ENCODE results near the gene KCP. TPM values are rescaled to one million over a fixed set of nuclear protein-coding genes. Genes with fewer than 3 reads are reported as not detected.

Gene KCP
- total RNA-seq, 1 donor from 2014 or later, result 0.19 TPM

GRCh38 chr7:128888756-128889095, 21.8 kb downstream of the KCP start:
- DNase-seq (ENCODE audit: low read depth), result no peak

GRCh38 chr7:128888039-128888755, 22.3 kb downstream of the KCP start:
- no peak for DNase-seq (ENCODE audit: low read depth)

GRCh38 chr7:128887169-128888038, 23.1 kb downstream of the KCP start:
- DNase-seq (ENCODE audit: low read depth), result no peak

GRCh38 chr7:128886391-128887168, 23.9 kb downstream of the KCP start:
- DNase-seq (ENCODE audit: low read depth), result no peak

GRCh38 chr7:128885370-128886187, 24.9 kb downstream of the KCP start:
- no peak for DNase-seq (ENCODE audit: low read depth)

GRCh38 chr7:128884561-128885369, 25.7 kb downstream of the KCP start:
- DNase-seq (ENCODE audit: low read depth), result no peak

GRCh38 chr7:128883622-128884448, 26.7 kb downstream of the KCP start:
- DNase-seq (ENCODE audit: low read depth), result peak; percentile 83

GRCh38 chr7:128882134-128882533, 28.4 kb downstream of the KCP start:
- no peak for DNase-seq (ENCODE audit: low read depth)

- DNase-seq (ENCODE audit: low read depth), result no peak
Measured at GRCh38 chr7:128881458-128882125, 28.9 kb downstream of the KCP start.

- no peak for DNase-seq (ENCODE audit: low read depth)
Measured at GRCh38 chr7:128880791-128881457, 29.6 kb downstream of the KCP start.

- peak; percentile 81 for DNase-seq (ENCODE audit: low read depth)
Measured at GRCh38 chr7:128879939-128880746, 30.4 kb downstream of the KCP start.

- no peak for DNase-seq (ENCODE audit: low read depth)
Measured at GRCh38 chr7:128879461-128879938, 31.0 kb downstream of the KCP start.

- DNase-seq (ENCODE audit: low read depth), result no peak
Measured at GRCh38 chr7:128878226-128879105, 32.0 kb downstream of the KCP start.

GRCh38 chr7:128877756-128878120, 32.8 kb downstream of the KCP start:
- DNase-seq (ENCODE audit: low read depth), result no peak

GRCh38 chr7:128876978-128877755, 33.3 kb downstream of the KCP start:
- DNase-seq (ENCODE audit: low read depth), result no peak
